SK-N-SH treated with all-trans-retinoic acid at 6 μM for 48 hours (cell line): ENCODE measurements around the gene USP30.
A peak's percentile ranks its signal among the peaks of the same experiment; 100 is the strongest.

Source experiments
- ATAC-seq: fragments of 200-7000 bp; cut with Tn5 transposase; 3 replicates; pipeline ENCODE4 v1.9.1; 2020; ENCODE audit warnings: mild to moderate bottlenecking, moderate library complexity
- ARNTL ChIP-seq: fragments of 450-650 bp; formaldehyde crosslinking; IDR thresholded peaks from 2 replicates; pipeline ENCODE4 v1.5.0; 2020; ENCODE audit warnings: low read depth, mild to moderate bottlenecking, moderate library complexity, borderline replicate concordance
- BACH2 ChIP-seq: fragments of 250-450 bp; sonication (Bioruptor Pico); IDR thresholded peaks from 2 replicates; pipeline ENCODE4 v1.9.0; 2021; ENCODE audit warnings: mild to moderate bottlenecking, borderline replicate concordance
- CREB5 ChIP-seq: fragments of 250-450 bp; sonication (Bioruptor Pico); IDR thresholded peaks from 2 replicates; pipeline ENCODE4 v1.5.1; 2020; ENCODE audit warnings: low read depth, mild to moderate bottlenecking, moderate library complexity
- CSDC2 ChIP-seq: fragments of 250-450 bp; sonication (Bioruptor Pico); IDR thresholded peaks from 2 replicates; pipeline ENCODE4 v1.5.0; 2020; ENCODE audit warnings: mild to moderate bottlenecking, moderate library complexity
- CSRNP3 ChIP-seq: fragments of 250-450 bp; sonication (Bioruptor Pico); IDR thresholded peaks from 2 replicates; pipeline ENCODE4 v1.5.1; 2021; ENCODE audit warnings: mild to moderate bottlenecking, moderate library complexity
- ESRRG ChIP-seq: fragments of 250-450 bp; sonication (Bioruptor Pico); IDR thresholded peaks from 2 replicates; pipeline ENCODE4 v1.6.1; 2021; ENCODE audit warnings: mild to moderate bottlenecking
- GLIS3 ChIP-seq: fragments of 250-450 bp; sonication (Bioruptor Pico); IDR thresholded peaks from 2 replicates; pipeline ENCODE4 v1.5.0; 2020; ENCODE audit warnings: mild to moderate bottlenecking, moderate library complexity
- ISL1 ChIP-seq: fragments of 250-450 bp; sonication (Bioruptor Pico); IDR thresholded peaks from 2 replicates; pipeline ENCODE4 v2.1.2; 2022; ENCODE audit warnings: mild to moderate bottlenecking, moderate library complexity
- OSR1 ChIP-seq: fragments of 250-450 bp; sonication (Bioruptor Pico); IDR thresholded peaks from 2 replicates; pipeline ENCODE4 v1.8.0; 2022; ENCODE audit warnings: moderate library complexity, mild to moderate bottlenecking, inconsistent platforms
- PATZ1 ChIP-seq: fragments of 250-450 bp; sonication (Bioruptor Pico); IDR thresholded peaks from 2 replicates; pipeline ENCODE4 v1.8.0; 2020; ENCODE audit warnings: mild to moderate bottlenecking, moderate library complexity, borderline replicate concordance
- POU6F1 ChIP-seq: fragments of 250-450 bp; sonication (Bioruptor Pico); IDR thresholded peaks from 2 replicates; pipeline ENCODE4 v1.8.0; 2021; ENCODE audit warnings: low read depth, mild to moderate bottlenecking, moderate library complexity, borderline replicate concordance
- PPARA ChIP-seq: fragments of 250-450 bp; sonication (Bioruptor Pico); IDR thresholded peaks from 2 replicates; pipeline ENCODE4 v1.5.0; 2020; ENCODE audit warnings: mild to moderate bottlenecking, borderline replicate concordance
- RARB ChIP-seq: fragments of 250-450 bp; sonication (Bioruptor Pico); IDR thresholded peaks from 2 replicates; pipeline ENCODE4 v1.8.0; 2021; ENCODE audit warnings: mild to moderate bottlenecking, moderate library complexity
- SNAI2 ChIP-seq: fragments of 250-450 bp; sonication (Bioruptor Pico); IDR thresholded peaks from 2 replicates; pipeline ENCODE4 v1.5.0; 2020; ENCODE audit warnings: mild to moderate bottlenecking, moderate library complexity
- TCF4 ChIP-seq: fragments of 250-450 bp; sonication (Bioruptor Pico); IDR thresholded peaks from 2 replicates; pipeline ENCODE4 v1.8.0; 2021; ENCODE audit warnings: mild to moderate bottlenecking, moderate library complexity, borderline replicate concordance
- TOX ChIP-seq: fragments of 250-450 bp; sonication (Bioruptor Pico); IDR thresholded peaks from 2 replicates; pipeline ENCODE4 v1.8.0; 2021; ENCODE audit warnings: mild to moderate bottlenecking, moderate library complexity, borderline replicate concordance
- TSHZ2 ChIP-seq: fragments of 250-450 bp; sonication (Bioruptor Pico); IDR thresholded peaks from 2 replicates; pipeline ENCODE4 v1.5.0; 2020; ENCODE audit warnings: mild to moderate bottlenecking, moderate library complexity
- ZC3H10 ChIP-seq: fragments of 250-450 bp; sonication (Bioruptor Pico); IDR thresholded peaks from 2 replicates; pipeline ENCODE4 v1.5.1; 2021; ENCODE audit warnings: mild to moderate bottlenecking, moderate library complexity
- ZFP3 ChIP-seq: fragments of 250-450 bp; sonication (Bioruptor Pico); IDR thresholded peaks from 2 replicates; pipeline ENCODE4 v1.5.0; 2020; ENCODE audit warnings: mild to moderate bottlenecking, moderate library complexity
- ZFP30 ChIP-seq: fragments of 450-650 bp; formaldehyde crosslinking; IDR thresholded peaks from 2 replicates; pipeline ENCODE4 v1.5.0; 2022; ENCODE audit warnings: mild to moderate bottlenecking, moderate library complexity
- ZNF565 ChIP-seq: fragments of 450-650 bp; formaldehyde crosslinking; conservative IDR thresholded peaks from 2 replicates; pipeline ENCODE4 v1.5.0; 2020; ENCODE audit warnings: low read depth, mild to moderate bottlenecking, moderate library complexity
- ZNF70 ChIP-seq: fragments of 450-650 bp; formaldehyde crosslinking; IDR thresholded peaks from 2 replicates; pipeline ENCODE4 v1.5.0; 2020; ENCODE audit warnings: mild to moderate bottlenecking, moderate library complexity
- ZNF8 ChIP-seq: fragments of 450-650 bp; formaldehyde crosslinking; IDR thresholded peaks from 2 replicates; pipeline ENCODE4 v1.5.0; 2020; ENCODE audit warnings: mild to moderate bottlenecking, moderate library complexity

Gene USP30

GRCh38 chr12:109020796-109021380 lies 31.5 kb upstream of the USP30 start, which contains the start of gene SVOP:
Gene SVOP (minus strand): TSS chr12:109021068. CDS start chr12:109020868, 200 bp downstream.
- ATAC-seq, result peak; percentile 100
- TF ChIP-seq OSR1, result no peak
- TF ChIP-seq PATZ1 (CRISPR knock-in tag), result no peak
- no peak for TF ChIP-seq ESRRG (CRISPR knock-in tag)
- TF ChIP-seq CSDC2, result peak; percentile 92; the same call in 1 of the 2 replicates
- no peak for TF ChIP-seq BACH2 (CRISPR knock-in tag)
- TF ChIP-seq ZFP30 (CRISPR knock-in tag), result no peak
- no peak for TF ChIP-seq ZC3H10
- TF ChIP-seq TSHZ2 (CRISPR knock-in tag), result peak; percentile 79
- 0 out of 2 replicates have a peak, but pooled peaks have one; percentile 23 for TF ChIP-seq CREB5 (CRISPR knock-in tag)
- peak; percentile 61 for TF ChIP-seq SNAI2 (CRISPR knock-in tag)
- no peak for TF ChIP-seq TCF4 (CRISPR knock-in tag)
- no peak for TF ChIP-seq CSRNP3
- no peak for TF ChIP-seq PPARA
- no peak for TF ChIP-seq TOX
- TF ChIP-seq POU6F1 (CRISPR knock-in tag), result no peak
- TF ChIP-seq RARB (CRISPR knock-in tag), result no peak
- TF ChIP-seq ISL1 (CRISPR knock-in tag), result peak; percentile 25; the same call in 1 of the 2 replicates
- peak; percentile 83 for TF ChIP-seq ZNF565 (CRISPR knock-in tag)
- TF ChIP-seq ZFP3 (CRISPR knock-in tag), result peak; percentile 83
- no peak for TF ChIP-seq ZNF70
- no peak for TF ChIP-seq ARNTL
- no peak for TF ChIP-seq ZNF8 (CRISPR knock-in tag)
- 0 out of 2 replicates have a peak, but pooled peaks have one; percentile 16 for TF ChIP-seq GLIS3

GRCh38 chr12:109027767-109028166 lies 24.6 kb upstream of the USP30 start:
- 0 out of 3 replicates have a peak, but pooled peaks have one; percentile 42 for ATAC-seq
- TF ChIP-seq CREB5 (CRISPR knock-in tag), result no peak
- no peak for TF ChIP-seq BACH2 (CRISPR knock-in tag)
- TF ChIP-seq SNAI2 (CRISPR knock-in tag), result no peak
- TF ChIP-seq ARNTL, result no peak
- no peak for TF ChIP-seq TSHZ2 (CRISPR knock-in tag)
- TF ChIP-seq ZNF70, result no peak
- TF ChIP-seq CSDC2, result no peak
- TF ChIP-seq TCF4 (CRISPR knock-in tag), result no peak
- TF ChIP-seq PATZ1 (CRISPR knock-in tag), result no peak
- TF ChIP-seq ESRRG (CRISPR knock-in tag), result no peak
- TF ChIP-seq ZFP3 (CRISPR knock-in tag), result no peak
- TF ChIP-seq OSR1, result no peak
- TF ChIP-seq RARB (CRISPR knock-in tag), result no peak
- TF ChIP-seq ZC3H10, result no peak
- TF ChIP-seq ZFP30 (CRISPR knock-in tag), result no peak
- no peak for TF ChIP-seq PPARA
- no peak for TF ChIP-seq GLIS3
